Esophagus (tissue), 2 donors: ENCODE measurements around the gene EN1. TPM values are rescaled to one million over a fixed set of nuclear protein-coding genes. Genes with fewer than 3 reads are reported as not detected.

ENCODE experiments used
- H3K27ac ChIP-seq, 2 donors: one replicate each; pipeline ENCODE4 v1.5.1; 2013; ENCODE audit warnings: low read depth in 2 of 2, mild to moderate bottlenecking in 2 of 2, inconsistent platforms in 1 of 2, low read length in 1 of 2, moderate library complexity in 1 of 2
- H3K27me3 ChIP-seq, 2 donors: one replicate each; pipeline ENCODE4 v1.6.1; 2013; ENCODE audit warnings: low read length in 2 of 2, control low read depth in 1 of 2, mild to moderate bottlenecking in 1 of 2; ENCODE audit not compliant: insufficient read depth in 2 of 2, control insufficient read depth in 1 of 2
- H3K36me3 ChIP-seq, 2 donors: one replicate each; pipeline ENCODE4 v1.6.1; 2013; ENCODE audit warnings: low read length in 1 of 2; ENCODE audit not compliant: control insufficient read depth in 2 of 2, insufficient read depth in 2 of 2
- H3K4me1 ChIP-seq, 2 donors: one replicate each; pipeline ENCODE4 v1.6.1; 2013; ENCODE audit warnings: low read length in 1 of 2; ENCODE audit not compliant: control insufficient read depth in 2 of 2, insufficient read depth in 2 of 2
- H3K4me3 ChIP-seq, 2 donors: one replicate each; pipeline ENCODE4 v1.5.1; 2013; ENCODE audit warnings: low read length in 2 of 2, mild to moderate bottlenecking in 2 of 2, low read depth in 1 of 2, moderate library complexity in 1 of 2
- H3K9me3 ChIP-seq, 2 donors: one replicate each; pipeline ENCODE4 v1.6.1; 2013; ENCODE audit warnings: mild to moderate bottlenecking in 2 of 2, low read depth in 1 of 2, low read length in 1 of 2, moderate library complexity in 1 of 2; ENCODE audit not compliant: control insufficient read depth in 2 of 2, insufficient read depth in 1 of 2
- WGBS, 2 donors: extraction: QIAGEN DNeasy Blood & Tissue Kit; methylation state at CpG; one replicate each; pipeline ENCODE4 v1.1.7; 2013; 5-methylcytosine and 5-hydroxymethylcytosine counted together
- polyA plus RNA-seq, 2 donors: library from polyadenylated mRNA; stranded (reverse); fragments of 200-250 nt; gene quantifications; one replicate each; pipeline ENCODE4 v1.2.3, GENCODE V29; 2013
- donor health status: healthy with polysubstance abuse.
- donor health status: Bipolar disorder and iron deficiency.

The EN1 gene
- polyA plus RNA-seq, 2 donors = not detected

GRCh38 chr2:118803012-118803411 is 44.4 kb downstream of the EN1 start:
- WGBS, 2 donors = 69 to 70% methylated on average over 5 of the region's 5 CpGs
- no peak overlapping the region for H3K4me3 ChIP-seq
- H3K4me1 ChIP-seq = no peaks in the 10 kb centered on the region
- H3K9me3 ChIP-seq = no peaks in the 10 kb centered on the region
- H3K27me3 ChIP-seq = peaks cover 0 to 4% of the 10 kb centered on the region in 2 donors
- no peaks in the 10 kb centered on the region for H3K36me3 ChIP-seq
- no peak overlapping the region for H3K27ac ChIP-seq

- 57 to 69% methylated on average over 4 of the region's 4 CpGs for WGBS, 2 donors
- Histone ChIP-seq H3K4me3 (no peak overlapping the region), H3K27me3 (no peaks in the 10 kb centered on the region), H3K27ac (no peak overlapping the region), H3K4me1 (no peaks in the 10 kb centered on the region), H3K36me3 (no peaks in the 10 kb centered on the region), H3K9me3 (no peaks in the 10 kb centered on the region)
Observed at GRCh38 chr2:118801151-118801550, 46.3 kb downstream of the EN1 start.

- H3K27ac ChIP-seq = no peak overlapping the region
- no peaks in the 10 kb centered on the region for H3K4me1 ChIP-seq
- H3K9me3 ChIP-seq = no peaks in the 10 kb centered on the region
- H3K36me3 ChIP-seq = no peaks in the 10 kb centered on the region
- WGBS, 2 donors = 77 to 79% methylated on average over 4 of the region's 4 CpGs
- no peak overlapping the region for H3K4me3 ChIP-seq
- no peaks in the 10 kb centered on the region for H3K27me3 ChIP-seq
Observed at GRCh38 chr2:118800736-118801135, 46.7 kb downstream of the EN1 start.

GRCh38 chr2:118794546-118794945 is 52.9 kb downstream of the EN1 start:
- H3K9me3 ChIP-seq = no peaks in the 10 kb centered on the region
- H3K4me3 ChIP-seq = no peak overlapping the region
- no peak overlapping the region for H3K27ac ChIP-seq
- 71 to 80% methylated on average over 4 of the region's 4 CpGs for WGBS, 2 donors
- H3K4me1 ChIP-seq = no peaks in the 10 kb centered on the region
- no peaks in the 10 kb centered on the region for H3K36me3 ChIP-seq
- no peaks in the 10 kb centered on the region for H3K27me3 ChIP-seq

Other genes with a start within 250 kb of the EN1 start
- 1 to 10 TPM in 1 of 2 donors, under 1 TPM in 1; 0.18 to 1.9 TPM for gene MARCO, start 94.5 kb upstream of the EN1 start, polyA plus RNA-seq